ENCODE data around the gene GFOD1.
A peak's percentile ranks its signal among the peaks of the same experiment; 100 is the strongest.

Gene GFOD1

DNA sequence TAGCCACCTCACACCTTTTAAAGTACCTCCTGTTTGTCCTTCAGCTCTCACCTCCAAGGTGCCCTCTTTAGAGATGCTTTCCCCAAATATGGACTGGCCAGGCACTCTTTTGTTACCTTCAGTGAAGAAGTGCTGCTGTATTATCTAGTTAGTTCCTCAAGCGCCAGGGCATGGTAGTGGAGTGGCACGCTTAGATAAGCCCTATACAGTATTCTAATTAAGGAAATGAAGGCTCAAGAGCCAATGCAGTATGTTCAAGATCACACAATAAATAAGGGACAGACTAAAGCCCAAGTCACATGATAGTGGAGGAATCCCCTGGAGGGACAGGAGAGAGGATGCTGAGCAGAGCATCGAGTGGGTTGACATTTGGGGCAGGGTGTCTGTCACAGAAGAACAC is 28.5 kb upstream of the GFOD1 start:
- no peak for DNase-seq (ENCODE audit: low spot score)
- Histone ChIP-seq H2BK15ac (ENCODE audit: low read length) (no peak overlapping the region), H2BK120ac (ENCODE audit: low read depth, low read length) (no peak overlapping the region), H2BK5ac (ENCODE audit: low read length) (no peak overlapping the region), H3K27ac (replicated peaks; ENCODE audit: low read length) (no peak overlapping the region), H3K79me1 (ENCODE audit: low read depth, low read length) (no peaks in the 10 kb centered on the region), H3K9me3 (replicated peaks in 1 of 2; ENCODE audit: control insufficient read depth in 2 of 2, insufficient read depth in 1 of 2, low read depth in 1 of 2, low read length in 2 of 2) (no peaks in the 10 kb centered on the region), H3K4me2 (ENCODE audit: insufficient read depth, low read length, poor library complexity, severe bottlenecking) (no peak overlapping the region), H3K18ac (ENCODE audit: low read length) (no peak overlapping the region), H4K91ac (ENCODE audit: low read depth, low read length, poor library complexity) (no peak overlapping the region), H2AK5ac (ENCODE audit: low read depth, low read length) (no peak overlapping the region), H4K8ac (ENCODE audit: low read depth, low read length) (no peak overlapping the region), H3K36me3 (replicated peaks in 1 of 2; ENCODE audit: control insufficient read depth in 2 of 2, insufficient read depth in 2 of 2, low read length in 2 of 2) (no peaks in the 10 kb centered on the region), H2BK12ac (ENCODE audit: low read length) (no peak overlapping the region), H2AFZ (ENCODE audit: low read length) (no peak overlapping the region), H3K23ac (ENCODE audit: low read depth, low read length, poor library complexity) (no peak overlapping the region), H3K9ac (ENCODE audit: low read depth, low read length, poor library complexity) (no peak overlapping the region), H3K27me3 (ENCODE audit: control insufficient read depth in 3 of 3, insufficient read depth in 3 of 3, low read depth in 1 of 3, low read length in 3 of 3) (peaks cover 0 to 14% (median 0%) of the 10 kb centered on the region in 3 experiments), H3K4me3 (ENCODE audit: low read length in 2 of 2) (no peak overlapping the region), H3K4ac (ENCODE audit: low read length) (no peak overlapping the region), H3K4me1 (ENCODE audit: control insufficient read depth in 2 of 2, insufficient read depth in 1 of 2, low read depth in 1 of 2, low read length in 2 of 2) (no peaks in the 10 kb centered on the region), H3K14ac (ENCODE audit: low read length) (no peak overlapping the region)
- no CpG with 5 or more reads among the region's 3 CpGs for WGBS, 2 donors (ENCODE audit: extremely low coverage in 2 of 2, insufficient read length in 2 of 2, insufficient replicate concordance in 1 of 2)

DNA sequence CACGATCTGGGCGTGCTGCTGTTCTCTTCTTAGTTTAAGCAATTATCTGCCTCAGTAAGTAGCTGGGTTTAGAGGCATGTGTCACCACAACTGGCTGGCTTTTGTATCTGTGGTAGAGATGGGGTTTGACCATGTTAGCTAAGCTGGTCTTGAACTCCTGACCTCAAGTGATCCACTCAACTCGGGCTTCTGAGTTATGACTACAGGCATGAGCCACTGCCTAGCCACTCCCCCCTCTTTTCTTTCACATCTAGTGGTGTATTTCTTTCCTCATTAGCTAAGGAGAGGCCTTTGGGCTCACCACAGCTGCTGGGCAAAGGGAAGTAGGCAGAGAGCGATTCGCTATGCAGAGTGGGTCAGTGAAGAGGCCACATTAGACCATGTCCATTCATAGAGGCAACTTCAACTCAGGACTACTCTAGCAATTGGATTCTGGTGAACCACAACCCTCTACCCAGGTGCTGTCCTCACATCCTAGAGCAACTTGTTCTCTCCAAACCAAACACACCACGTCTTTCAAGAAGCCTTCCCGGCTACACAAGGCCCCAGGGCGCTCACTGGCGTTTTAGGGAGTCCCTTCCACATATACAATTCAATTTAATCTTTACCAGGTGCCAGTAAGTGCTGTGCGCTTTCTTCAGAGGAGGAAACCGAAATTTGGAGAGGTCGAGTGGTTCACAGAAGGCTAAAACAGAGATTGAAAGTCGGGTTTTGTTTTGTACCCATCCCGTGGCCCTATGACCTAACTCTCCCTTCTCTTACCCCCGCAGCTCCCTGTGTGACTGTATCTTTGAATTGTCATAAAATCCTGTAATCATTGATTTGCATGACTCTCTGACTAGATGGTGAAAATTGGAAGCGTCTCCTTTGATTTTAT is 26.5 kb upstream of the GFOD1 start:
- Histone ChIP-seq H3K18ac (ENCODE audit: low read length) (no peak overlapping the region), H4K91ac (ENCODE audit: low read depth, low read length, poor library complexity) (no peak overlapping the region), H3K36me3 (replicated peaks in 1 of 2; ENCODE audit: control insufficient read depth in 2 of 2, insufficient read depth in 2 of 2, low read length in 2 of 2) (no peaks in the 10 kb centered on the region), H2BK15ac (ENCODE audit: low read length) (no peak overlapping the region), H2AFZ (ENCODE audit: low read length) (no peak overlapping the region), H2AK5ac (ENCODE audit: low read depth, low read length) (no peak overlapping the region), H3K4me3 (ENCODE audit: low read length in 2 of 2) (peak overlapping the region in 1 of 2 donors; percentile 28), H3K27ac (replicated peaks; ENCODE audit: low read length) (no peak overlapping the region), H3K27me3 (ENCODE audit: control insufficient read depth in 3 of 3, insufficient read depth in 3 of 3, low read depth in 1 of 3, low read length in 3 of 3) (peaks cover 0 to 14% (median 0%) of the 10 kb centered on the region in 3 experiments), H3K9ac (ENCODE audit: low read depth, low read length, poor library complexity) (no peak overlapping the region), H3K9me3 (replicated peaks in 1 of 2; ENCODE audit: control insufficient read depth in 2 of 2, insufficient read depth in 1 of 2, low read depth in 1 of 2, low read length in 2 of 2) (no peaks in the 10 kb centered on the region), H2BK5ac (ENCODE audit: low read length) (no peak overlapping the region), H2BK12ac (ENCODE audit: low read length) (no peak overlapping the region), H3K4me2 (ENCODE audit: insufficient read depth, low read length, poor library complexity, severe bottlenecking) (no peak overlapping the region), H3K14ac (ENCODE audit: low read length) (no peak overlapping the region), H4K8ac (ENCODE audit: low read depth, low read length) (no peak overlapping the region), H3K4me1 (ENCODE audit: control insufficient read depth in 2 of 2, insufficient read depth in 1 of 2, low read depth in 1 of 2, low read length in 2 of 2) (no peaks in the 10 kb centered on the region), H3K4ac (ENCODE audit: low read length) (no peak overlapping the region), H3K23ac (ENCODE audit: low read depth, low read length, poor library complexity) (no peak overlapping the region), H2BK120ac (ENCODE audit: low read depth, low read length) (no peak overlapping the region), H3K79me1 (ENCODE audit: low read depth, low read length) (no peaks in the 10 kb centered on the region)
- WGBS, 2 donors (ENCODE audit: extremely low coverage in 2 of 2, insufficient read length in 2 of 2, insufficient replicate concordance in 1 of 2) = no CpG with 5 or more reads among the region's 16 CpGs
- no peak for DNase-seq (ENCODE audit: low spot score)

DNA sequence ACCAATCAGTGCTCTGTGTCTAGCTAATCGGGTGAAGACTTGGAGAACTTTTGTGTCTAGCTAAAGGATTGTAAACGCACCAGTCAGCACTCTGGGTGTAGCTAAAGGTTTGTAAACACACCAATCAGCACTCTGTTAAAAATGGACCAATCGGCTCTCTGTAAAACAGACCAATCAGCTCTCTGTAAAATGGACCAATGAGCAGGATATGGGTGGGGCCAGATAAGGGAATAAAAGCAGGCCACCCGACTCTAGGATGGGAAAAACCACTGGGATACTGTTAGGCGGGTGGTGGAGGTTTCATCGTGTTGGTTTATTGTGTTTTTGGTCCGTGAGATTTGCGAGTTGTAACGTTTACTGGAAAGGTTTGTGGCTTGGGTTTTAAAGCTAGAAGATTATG is 25.5 kb upstream of the GFOD1 start:
- no peak for DNase-seq (ENCODE audit: low spot score)
- WGBS, 2 donors (ENCODE audit: extremely low coverage in 2 of 2, insufficient read length in 2 of 2, insufficient replicate concordance in 1 of 2) = 100% methylated on average over 4 of the region's 9 CpGs; no CpG with 5 or more reads in 1 of the 2 donors
- Histone ChIP-seq H3K4me1 (ENCODE audit: control insufficient read depth in 2 of 2, insufficient read depth in 1 of 2, low read depth in 1 of 2, low read length in 2 of 2) (no peaks in the 10 kb centered on the region), H3K9me3 (replicated peaks in 1 of 2; ENCODE audit: control insufficient read depth in 2 of 2, insufficient read depth in 1 of 2, low read depth in 1 of 2, low read length in 2 of 2) (no peaks in the 10 kb centered on the region), H2BK15ac (ENCODE audit: low read length) (no peak overlapping the region), H2BK120ac (ENCODE audit: low read depth, low read length) (no peak overlapping the region), H3K4me2 (ENCODE audit: insufficient read depth, low read length, poor library complexity, severe bottlenecking) (no peak overlapping the region), H4K8ac (ENCODE audit: low read depth, low read length) (no peak overlapping the region), H3K4ac (ENCODE audit: low read length) (no peak overlapping the region), H3K23ac (ENCODE audit: low read depth, low read length, poor library complexity) (no peak overlapping the region), H3K79me1 (ENCODE audit: low read depth, low read length) (no peaks in the 10 kb centered on the region), H3K4me3 (ENCODE audit: low read length in 2 of 2) (no peak overlapping the region), H4K91ac (ENCODE audit: low read depth, low read length, poor library complexity) (no peak overlapping the region), H3K18ac (ENCODE audit: low read length) (no peak overlapping the region), H2AFZ (ENCODE audit: low read length) (no peak overlapping the region), H2AK5ac (ENCODE audit: low read depth, low read length) (no peak overlapping the region), H3K27ac (replicated peaks; ENCODE audit: low read length) (no peak overlapping the region), H2BK12ac (ENCODE audit: low read length) (no peak overlapping the region), H3K9ac (ENCODE audit: low read depth, low read length, poor library complexity) (no peak overlapping the region), H3K36me3 (replicated peaks in 1 of 2; ENCODE audit: control insufficient read depth in 2 of 2, insufficient read depth in 2 of 2, low read length in 2 of 2) (no peaks in the 10 kb centered on the region), H2BK5ac (ENCODE audit: low read length) (no peak overlapping the region), H3K27me3 (ENCODE audit: control insufficient read depth in 3 of 3, insufficient read depth in 3 of 3, low read depth in 1 of 3, low read length in 3 of 3) (peaks cover 0 to 14% (median 0%) of the 10 kb centered on the region in 3 experiments), H3K14ac (ENCODE audit: low read length) (no peak overlapping the region)

DNA sequence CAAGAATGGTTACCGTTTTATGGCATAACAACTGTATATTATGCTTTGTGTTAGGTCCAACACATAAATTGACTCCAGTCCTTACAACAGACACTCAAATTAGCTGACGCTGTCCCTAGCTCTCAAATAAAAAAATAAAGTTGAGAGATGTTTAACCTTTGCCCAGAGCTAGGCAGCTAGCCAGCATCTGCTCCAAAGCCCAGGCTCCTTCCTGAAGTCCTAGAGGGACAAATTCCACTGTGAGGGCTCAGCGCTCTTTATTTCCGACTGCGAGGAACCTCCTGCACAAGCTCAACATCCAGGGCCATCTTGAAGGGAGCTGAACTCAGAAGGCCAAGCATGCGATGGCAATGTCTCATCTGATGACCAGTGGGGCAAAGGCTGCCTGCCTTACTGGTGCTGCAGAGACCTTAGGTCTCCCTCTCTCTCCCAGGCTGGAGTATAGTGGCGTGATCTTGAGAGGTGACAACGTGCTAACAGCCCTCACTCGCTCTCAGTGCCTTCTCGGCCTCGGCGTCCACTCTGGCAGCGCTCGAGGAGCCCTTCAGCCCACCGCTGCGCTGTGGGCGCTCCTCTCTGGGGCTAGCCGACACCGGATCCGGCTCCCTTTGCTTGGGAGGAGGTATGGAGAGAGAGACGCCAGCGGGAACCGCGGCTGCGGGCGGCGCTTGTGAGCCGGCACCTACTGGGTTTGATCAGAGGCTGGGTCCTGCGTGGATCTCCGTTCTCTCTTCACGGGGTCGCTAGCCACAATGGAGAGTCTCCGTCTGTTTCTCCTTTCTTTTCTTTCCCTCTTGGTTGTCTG is 24.7 kb upstream of the GFOD1 start:
- H3K4me3 ChIP-seq (ENCODE audit: low read length in 2 of 2) = no peak overlapping the region
- no peak overlapping the region for H3K4me2 ChIP-seq (ENCODE audit: insufficient read depth, low read length, poor library complexity, severe bottlenecking)
- no peaks in the 10 kb centered on the region for H3K4me1 ChIP-seq (ENCODE audit: control insufficient read depth in 2 of 2, insufficient read depth in 1 of 2, low read depth in 1 of 2, low read length in 2 of 2)
- no peak for DNase-seq (ENCODE audit: low spot score)
- no CpG with 5 or more reads among the region's 33 CpGs for WGBS, 2 donors (ENCODE audit: extremely low coverage in 2 of 2, insufficient read length in 2 of 2, insufficient replicate concordance in 1 of 2)
- no peak overlapping the region for H4K91ac ChIP-seq (ENCODE audit: low read depth, low read length, poor library complexity)
- no peak overlapping the region for H2AFZ ChIP-seq (ENCODE audit: low read length)
- H3K27me3 ChIP-seq (ENCODE audit: control insufficient read depth in 3 of 3, insufficient read depth in 3 of 3, low read depth in 1 of 3, low read length in 3 of 3) = peaks cover 0 to 14% (median 0%) of the 10 kb centered on the region in 3 experiments
- no peak overlapping the region for H2BK5ac ChIP-seq (ENCODE audit: low read length)
- no peaks in the 10 kb centered on the region for H3K79me1 ChIP-seq (ENCODE audit: low read depth, low read length)
- no peak overlapping the region for H3K23ac ChIP-seq (ENCODE audit: low read depth, low read length, poor library complexity)
- no peak overlapping the region for H3K4ac ChIP-seq (ENCODE audit: low read length)
- no peaks in the 10 kb centered on the region for H3K9me3 ChIP-seq (replicated peaks in 1 of 2; ENCODE audit: control insufficient read depth in 2 of 2, insufficient read depth in 1 of 2, low read depth in 1 of 2, low read length in 2 of 2)
- H2BK15ac ChIP-seq (ENCODE audit: low read length) = no peak overlapping the region
- no peak overlapping the region for H3K9ac ChIP-seq (ENCODE audit: low read depth, low read length, poor library complexity)
- H2AK5ac ChIP-seq (ENCODE audit: low read depth, low read length) = no peak overlapping the region
- no peak overlapping the region for H3K18ac ChIP-seq (ENCODE audit: low read length)
- no peak overlapping the region for H3K14ac ChIP-seq (ENCODE audit: low read length)
- no peak overlapping the region for H2BK120ac ChIP-seq (ENCODE audit: low read depth, low read length)
- no peak overlapping the region for H4K8ac ChIP-seq (ENCODE audit: low read depth, low read length)
- H3K27ac ChIP-seq (replicated peaks; ENCODE audit: low read length) = no peak overlapping the region
- no peak overlapping the region for H2BK12ac ChIP-seq (ENCODE audit: low read length)
- H3K36me3 ChIP-seq (replicated peaks in 1 of 2; ENCODE audit: control insufficient read depth in 2 of 2, insufficient read depth in 2 of 2, low read length in 2 of 2) = no peaks in the 10 kb centered on the region

Measured in neuronal stem cell (in vitro differentiated cells).